ENCODE data around the gene LIPT2.

Gene LIPT2

DNA sequence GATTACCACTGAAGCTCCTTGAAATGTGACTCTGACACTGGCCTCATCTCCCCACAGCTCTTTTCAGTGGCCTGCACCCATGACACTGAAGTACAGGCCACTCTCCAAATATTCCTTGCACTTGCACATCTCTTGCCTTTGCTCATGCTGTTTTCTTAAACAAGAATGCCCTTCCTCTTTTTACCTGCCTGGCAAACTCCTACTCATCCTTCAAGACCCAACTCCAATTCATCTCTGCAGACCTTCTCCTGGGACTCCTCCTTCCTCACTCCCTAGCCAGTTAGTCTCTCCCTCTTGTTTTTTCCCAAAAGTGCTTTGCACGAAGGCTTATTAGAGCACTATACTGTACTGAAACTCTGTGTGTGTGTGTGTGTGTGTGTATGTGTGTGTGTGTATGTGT, 28.8 kb downstream of the LIPT2 start:
- no peak for DNase-seq

DNA sequence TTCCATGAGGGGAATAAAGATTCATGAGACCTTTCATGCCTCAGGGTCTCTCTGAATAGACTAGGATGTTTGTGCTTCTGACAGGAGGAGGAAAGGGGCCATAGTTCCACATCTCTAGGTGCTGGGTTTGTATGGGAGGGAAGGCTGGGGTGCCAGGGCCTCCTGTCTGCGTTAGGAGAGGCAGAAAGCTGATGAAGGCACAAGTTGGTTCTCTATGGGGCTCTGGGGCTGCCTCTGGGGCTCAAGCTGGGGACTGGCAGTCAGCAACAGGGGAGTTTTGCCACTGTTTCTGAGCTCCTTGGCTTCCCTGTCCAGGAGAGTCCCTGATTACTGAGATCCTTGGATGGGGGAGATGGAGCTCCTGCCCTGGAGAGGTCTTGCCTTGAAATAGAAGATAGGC, 30.3 kb downstream of the LIPT2 start:
- DNase-seq: no peak

DNA sequence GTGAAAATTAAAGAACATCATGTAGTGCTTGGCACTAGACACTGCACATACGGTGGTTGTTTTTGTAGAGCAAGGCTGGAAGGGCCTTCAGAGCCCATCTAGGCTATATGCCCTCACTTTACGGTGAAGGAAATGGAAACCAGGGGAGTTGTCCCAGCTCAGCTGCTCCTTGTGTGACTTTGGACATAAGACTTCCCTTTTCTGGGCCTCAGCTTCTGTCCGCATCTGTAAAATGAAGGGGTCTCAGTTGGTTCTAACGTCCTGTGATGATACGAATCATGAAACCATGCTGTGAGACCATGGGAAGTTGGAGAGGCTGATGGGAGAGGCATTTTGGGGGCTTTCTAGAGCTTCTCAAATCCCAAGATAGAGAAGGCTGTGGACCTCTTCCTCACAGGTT, 30.9 kb downstream of the LIPT2 start:
- DNase-seq: no peak

- DNase-seq: peak in 1 of 2 donors; percentile 65
These were observed 31.5 kb downstream of the LIPT2 start for GRCh38 chr11:74462009-74462408.

DNA sequence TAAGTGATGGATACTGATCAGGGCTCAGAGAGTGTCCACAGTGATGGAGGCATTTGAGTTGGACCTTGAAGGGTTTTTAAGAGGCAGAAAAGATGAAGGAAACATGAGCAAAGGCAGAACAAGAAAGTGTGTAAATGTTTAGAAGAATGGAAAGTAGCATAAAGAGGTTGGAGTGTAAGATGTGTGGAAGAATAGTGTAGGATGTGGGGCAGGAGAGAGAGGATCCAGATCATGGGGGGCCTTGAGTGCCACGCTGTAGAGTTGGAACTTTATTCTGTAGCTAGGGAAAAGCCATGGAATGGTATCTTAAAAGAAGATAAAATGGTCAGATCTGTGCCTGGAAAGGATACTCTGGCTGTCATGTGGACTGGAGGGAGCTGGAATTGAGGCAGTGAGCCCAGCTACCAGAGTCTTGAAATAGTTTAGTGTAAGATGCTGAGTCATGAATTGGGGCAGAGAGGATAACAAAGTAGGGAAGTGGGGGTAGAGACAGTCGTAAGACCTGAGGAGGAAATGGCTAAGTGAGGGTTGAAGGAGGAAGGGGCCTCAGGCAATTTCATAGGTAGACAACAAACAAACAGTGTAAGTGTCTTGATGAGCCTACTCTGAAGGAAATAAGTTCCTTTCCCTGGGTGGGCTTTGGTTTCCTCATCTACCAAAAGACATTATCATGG, 32.9 kb downstream of the LIPT2 start:
- DNase-seq: peak in 1 of 2 donors; percentile 83

GRCh38 chr11:74460065-74460464, 33.5 kb downstream of the LIPT2 start:
- no peak for DNase-seq

DNA sequence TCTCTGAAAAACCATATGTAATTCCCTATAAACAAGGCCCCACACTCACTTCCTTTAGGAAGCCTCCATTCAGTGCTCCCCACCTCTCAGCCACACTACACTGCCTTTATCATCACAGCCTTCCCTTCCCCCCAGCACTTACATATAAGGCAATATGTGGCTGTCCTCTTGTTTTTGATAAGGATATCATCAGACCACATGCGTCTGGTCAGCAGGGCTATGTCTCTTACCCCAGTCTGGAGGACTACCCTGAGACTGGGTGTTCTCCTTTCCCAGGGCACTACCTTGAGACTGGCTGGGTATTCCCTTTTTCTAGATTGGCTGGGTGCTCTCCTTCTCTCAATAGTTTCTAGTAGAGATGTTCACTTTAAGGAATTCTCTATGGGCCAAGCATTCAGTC, 33.9 kb downstream of the LIPT2 start:
- no peak for DNase-seq

DNA sequence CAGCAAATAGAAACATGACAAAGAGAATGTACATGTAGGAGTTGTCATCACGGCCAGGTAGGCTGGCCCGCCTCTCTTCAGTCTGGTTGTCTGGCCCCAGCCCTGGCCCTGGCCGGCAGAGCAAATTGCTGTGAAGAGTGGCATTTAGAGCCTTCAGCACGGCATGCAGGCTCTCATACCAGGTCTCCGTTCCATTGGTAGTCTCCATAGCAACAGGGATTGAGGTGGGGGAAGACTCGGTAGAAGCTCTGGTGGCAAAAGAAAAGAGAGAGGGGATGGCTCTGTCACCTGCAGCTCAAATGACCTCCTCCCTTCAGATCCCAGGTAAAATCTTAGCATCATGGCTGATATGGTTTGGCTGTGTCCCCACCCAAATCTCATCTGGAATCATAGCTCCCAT, 36.2 kb downstream of the LIPT2 start:
- DNase-seq: no peak

DNA sequence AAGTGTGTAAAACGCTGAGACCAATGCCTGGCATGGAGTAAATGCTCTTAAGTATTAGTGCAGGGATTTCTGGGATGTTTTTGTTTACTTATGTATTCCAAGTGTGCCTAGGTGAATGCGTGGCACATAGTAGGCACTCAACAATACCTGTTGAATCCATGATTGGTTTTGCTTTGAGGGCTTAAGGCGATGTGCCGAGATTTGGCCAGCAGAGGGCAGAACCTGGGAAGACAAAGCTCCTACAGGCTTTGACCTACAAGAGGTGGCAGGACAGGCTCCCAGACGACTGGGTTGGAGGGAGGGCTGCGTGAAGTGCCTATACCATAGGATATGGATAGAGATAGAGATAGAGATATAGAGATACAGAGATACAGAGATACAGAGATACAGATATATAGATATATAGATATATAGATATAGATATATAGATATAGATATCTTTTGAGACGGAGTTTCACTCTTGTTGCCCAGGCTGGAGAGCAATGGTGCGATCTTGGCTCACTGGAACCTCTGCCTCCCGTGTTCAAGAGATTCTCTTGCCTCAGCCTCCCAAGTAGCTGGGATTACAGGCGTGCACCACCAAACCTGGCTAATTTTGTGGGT, 40.0 kb downstream of the LIPT2 start:
- peak in 1 of 2 donors; percentile 54 for DNase-seq

DNA sequence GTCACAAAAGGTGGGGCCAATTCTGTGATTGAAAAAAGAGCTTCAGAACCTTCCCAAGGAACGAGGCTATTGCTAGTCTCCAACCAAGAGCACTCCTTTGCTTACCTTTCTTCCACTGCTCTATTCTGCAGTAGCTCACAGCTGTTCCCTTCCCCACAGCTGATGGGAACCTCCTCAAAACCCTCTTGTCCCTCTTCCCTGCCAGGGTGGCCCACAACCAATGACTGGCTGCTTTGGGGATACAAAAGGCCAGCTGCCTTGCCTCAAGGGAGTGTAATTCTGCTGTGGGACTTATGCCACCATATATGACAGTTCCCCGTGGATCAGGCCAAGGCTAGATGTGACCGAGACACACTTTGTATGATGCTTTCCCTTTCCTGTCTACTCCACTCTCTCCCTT, 41.2 kb downstream of the LIPT2 start:
- no peak for DNase-seq

- DNase-seq: no peak
These were observed 43.2 kb downstream of the LIPT2 start for GRCh38 chr11:74450318-74450717.

GRCh38 chr11:74449369-74449931, 44.1 kb downstream of the LIPT2 start:
- DNase-seq: peak in 1 of 2 donors; percentile 77

- no peak for DNase-seq
These were observed 45.8 kb downstream of the LIPT2 start for GRCh38 chr11:74447720-74448119.

DNA sequence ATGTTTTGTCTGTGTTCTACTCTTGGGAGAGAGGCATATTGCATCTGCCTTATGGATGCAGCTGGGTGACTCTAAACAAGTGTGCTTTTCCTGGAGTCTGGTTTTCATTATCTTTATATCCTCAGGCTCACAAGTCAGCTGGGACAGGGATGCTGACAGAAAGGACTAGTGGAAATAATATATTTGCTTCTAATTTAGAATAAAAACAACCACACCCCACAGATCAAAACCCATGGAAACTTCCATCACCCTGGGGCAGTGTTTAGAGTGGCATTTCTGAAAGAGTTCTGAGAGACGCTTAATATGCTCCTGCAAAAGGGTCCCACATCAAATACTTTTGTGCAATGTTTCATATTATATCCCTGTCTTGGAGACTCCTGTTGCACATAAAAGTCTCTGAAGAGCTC, 47.0 kb downstream of the LIPT2 start:
- DNase-seq: no peak

GRCh38 chr11:74444173-74444826, 49.2 kb downstream of the LIPT2 start:
- no peak for DNase-seq

- no peak for DNase-seq
These were observed 50.3 kb downstream of the LIPT2 start for GRCh38 chr11:74443071-74443864.

DNA sequence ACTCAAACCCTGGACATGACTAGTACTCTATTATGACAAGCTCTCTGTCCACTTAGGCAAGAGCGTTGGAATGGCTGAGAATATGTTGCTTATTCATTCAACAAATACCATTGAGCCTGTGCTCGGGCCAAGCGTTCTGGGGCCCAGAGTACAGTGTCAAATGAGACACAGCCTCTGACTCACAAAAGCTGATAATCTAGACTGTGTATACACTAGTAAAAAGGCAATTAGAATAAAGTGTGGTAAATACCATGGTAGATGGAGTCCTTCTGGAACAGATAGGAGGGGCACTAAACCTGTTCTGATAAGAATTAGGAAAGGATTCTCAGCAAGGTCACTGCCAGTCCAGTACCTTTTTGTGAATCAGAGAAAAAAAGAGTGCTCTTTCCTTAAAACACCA, 50.9 kb downstream of the LIPT2 start:
- no peak for DNase-seq

All from bone marrow (tissue), 2 donors.